Stimulated activated CD4-positive, alpha-beta T cell treated with anti-CD3 and anti-CD28 coated beads, Interleukin-1b, Interleukin-23, amount 100 ng/mL, for 24 hours (primary cell): ENCODE results near the gene TMTC2.

ENCODE experiments used
- DNase-seq, 4 experiments: peaks; one replicate each; pipeline ENCODE4 v3.0.0-alpha.2; 2020; ENCODE audit warnings: low read depth in 4 of 4, low spot score in 1 of 4

TMTC2 gene

DNA sequence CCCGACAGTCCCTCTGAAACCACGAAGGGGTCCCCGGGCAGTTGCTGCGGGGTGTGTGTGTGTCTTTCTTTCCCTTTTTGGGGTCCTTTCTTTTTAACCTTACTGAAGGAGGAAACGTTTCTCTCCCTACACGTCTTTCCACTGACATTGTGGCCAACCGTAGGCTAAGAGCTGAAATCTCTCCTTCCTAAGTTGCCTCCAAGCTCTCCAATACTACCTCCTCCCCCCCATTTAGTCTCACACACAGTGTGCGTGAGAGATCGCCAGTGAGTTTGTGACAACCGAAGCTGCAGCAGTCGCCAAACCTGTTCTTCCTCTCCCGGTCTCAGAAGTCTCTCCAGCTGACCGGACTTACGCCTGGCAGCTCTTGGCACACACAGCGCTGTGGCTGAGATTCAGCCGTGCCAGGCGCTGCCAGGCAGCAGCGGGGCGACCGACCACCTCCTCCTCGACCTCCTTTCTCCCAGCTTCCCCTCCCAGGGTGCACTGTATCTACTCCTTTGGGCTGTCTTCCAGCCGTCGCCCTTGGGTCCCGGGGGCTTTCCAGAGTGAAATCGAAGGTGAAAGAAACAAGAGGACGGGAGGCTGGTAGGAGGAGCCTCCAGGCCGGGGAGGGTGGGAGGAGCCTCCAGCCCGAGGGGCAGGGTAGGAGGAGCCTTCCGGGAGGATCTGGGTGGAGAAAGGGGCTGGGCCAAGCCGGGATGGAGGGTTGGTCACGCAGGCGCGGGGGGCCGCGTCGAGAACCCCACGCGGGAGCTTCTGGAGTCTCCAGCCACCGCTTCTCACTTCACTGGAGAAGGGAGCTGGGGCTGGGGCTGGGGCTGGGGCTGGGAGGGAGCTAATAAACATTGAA lies at the start of gene TMTC2:
TSS of gene TMTC2 (plus strand) at position 739 of the 853 bp plus-strand sequence.
- peak; percentile 65 to 91 (median 84) for DNase-seq

DNA sequence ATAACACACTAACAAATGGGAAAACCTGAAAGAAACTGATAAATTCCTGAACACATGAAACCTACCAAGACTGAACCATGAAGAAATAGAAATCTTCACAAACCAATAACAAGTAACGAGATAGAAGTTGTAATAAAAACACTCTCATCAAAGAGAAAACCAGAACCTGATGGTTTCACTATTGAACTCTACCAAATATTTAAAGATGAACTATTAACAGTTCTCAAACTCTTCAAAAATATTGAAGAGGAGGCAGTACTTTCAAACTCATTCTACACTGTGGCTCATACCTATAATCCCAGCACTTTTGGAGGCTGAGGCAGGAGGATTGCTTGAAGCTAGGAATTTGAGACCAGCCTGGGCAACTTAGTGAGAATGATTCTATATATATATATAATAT lies 48.4 kb upstream of the TMTC2 start:
- DNase-seq, result no peak

DNA sequence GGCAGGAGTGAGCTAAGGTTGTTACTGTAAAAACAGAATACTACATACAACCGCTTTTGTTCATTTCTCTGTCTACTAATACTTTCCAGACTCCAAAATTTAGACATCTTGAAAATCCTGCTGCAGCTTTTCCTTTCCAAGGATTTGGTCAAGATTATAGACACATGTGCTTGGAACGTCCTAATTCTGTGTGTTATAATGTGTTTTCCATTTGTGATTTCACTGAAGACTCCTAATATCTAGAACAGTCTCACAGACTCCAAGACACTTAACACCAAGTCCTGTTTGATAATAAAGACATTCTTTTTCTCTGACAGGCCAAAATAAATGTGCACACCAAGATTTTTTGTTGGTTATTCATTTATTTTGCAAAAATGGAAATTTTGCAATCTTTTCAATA lies 41.8 kb upstream of the TMTC2 start:
- DNase-seq, result no peak

DNA sequence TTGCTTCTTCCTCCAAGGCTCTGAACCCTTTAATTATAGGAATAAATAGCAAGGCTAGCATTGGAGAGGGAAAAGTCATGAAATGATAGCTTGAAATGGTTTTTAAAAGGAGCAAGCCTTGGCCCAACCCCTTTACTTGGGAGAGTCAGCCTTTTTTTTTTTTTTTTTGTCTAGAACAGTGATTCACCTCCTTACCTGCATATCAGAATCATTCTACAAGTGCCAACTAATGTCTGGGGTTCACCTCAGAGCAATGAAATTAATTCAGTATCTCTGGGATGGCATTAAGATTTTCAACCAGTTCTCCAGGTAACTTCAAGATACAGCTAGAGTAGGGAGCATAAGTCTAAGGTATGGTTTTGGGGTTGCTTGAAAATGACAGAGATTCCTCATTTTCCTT lies 41.3 kb upstream of the TMTC2 start:
- DNase-seq, result no peak

DNA sequence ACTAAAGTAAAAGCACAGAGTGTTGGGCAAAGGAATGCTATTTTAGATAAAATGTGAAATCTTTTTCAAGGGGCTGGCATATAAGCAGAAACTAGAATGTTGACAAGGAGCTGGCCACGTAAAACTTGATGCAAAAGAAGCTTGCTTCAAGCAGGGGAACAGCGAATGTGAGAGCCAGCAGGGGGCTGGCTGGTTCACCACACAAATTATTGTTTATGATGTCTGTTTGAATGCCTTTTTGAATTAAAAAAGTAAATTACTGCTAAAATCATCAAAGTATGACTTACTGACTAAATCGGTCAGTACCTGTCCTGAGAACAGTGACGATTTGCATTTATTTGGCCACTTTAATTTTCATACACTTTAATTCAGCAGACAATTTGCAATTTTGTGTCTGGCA lies 38.9 kb upstream of the TMTC2 start:
- DNase-seq, result no peak

DNA sequence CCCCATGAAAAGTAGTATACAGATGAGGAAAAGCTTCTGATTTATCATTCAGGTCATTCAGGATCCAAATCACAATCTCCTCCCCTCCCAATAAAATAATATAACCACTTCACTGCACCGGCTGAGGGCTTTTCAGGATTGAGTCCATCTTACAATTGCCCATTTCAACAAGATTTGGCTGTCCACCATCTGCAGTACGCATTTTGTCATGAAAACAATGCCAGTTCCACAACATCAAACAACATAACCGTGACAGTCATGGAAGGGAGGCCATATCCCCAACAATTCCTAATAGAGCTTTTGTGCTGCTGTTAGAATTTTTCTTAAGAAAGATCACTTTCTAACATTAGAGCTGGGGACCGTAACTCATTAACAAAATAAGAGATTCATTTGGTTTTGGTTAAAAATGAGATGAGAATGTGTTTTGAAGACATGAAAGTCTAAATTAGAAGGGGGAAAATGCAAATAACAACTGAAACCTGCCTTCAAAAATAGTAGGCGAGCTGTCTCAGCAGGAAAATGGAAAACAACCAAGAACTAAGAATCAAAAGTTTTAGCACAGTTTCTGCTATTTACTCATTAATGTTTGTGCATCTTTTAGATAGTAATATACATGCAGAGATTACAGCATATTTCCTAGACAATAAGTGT lies 38.3 kb upstream of the TMTC2 start:
- DNase-seq, result no peak

DNA sequence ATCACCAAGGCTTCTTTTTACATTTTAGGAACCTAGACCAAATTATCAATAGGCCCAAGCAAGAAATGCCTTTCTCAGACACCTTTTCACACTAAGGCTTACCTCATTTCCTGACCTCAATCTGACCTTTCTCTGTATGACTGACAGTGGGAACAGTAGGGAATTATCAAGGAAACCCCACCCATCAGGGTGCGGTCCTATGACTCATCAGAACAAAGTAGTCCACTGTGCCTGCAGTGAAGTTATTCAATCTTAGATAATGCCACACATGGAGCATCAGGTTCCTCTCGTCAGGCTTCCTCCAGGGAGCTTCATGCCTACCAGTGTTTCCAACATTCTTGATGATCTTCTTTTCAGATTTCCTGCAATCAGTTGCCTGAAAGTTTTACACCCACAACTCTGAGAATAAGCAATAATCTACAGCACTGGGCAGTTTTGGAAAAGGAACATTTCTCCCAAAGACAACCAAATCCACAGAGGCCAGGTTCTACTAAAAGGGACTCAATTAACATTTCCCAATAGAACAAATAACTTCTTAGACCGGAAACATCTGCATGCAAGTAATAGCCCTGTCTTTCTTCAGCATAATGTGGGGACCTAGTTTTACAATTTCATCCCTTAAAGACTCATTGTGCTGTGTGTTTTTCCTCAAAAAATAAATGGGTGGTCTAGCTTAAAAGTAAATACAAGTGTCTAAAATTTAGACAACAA lies 35.9 kb upstream of the TMTC2 start:
- no peak for DNase-seq

DNA sequence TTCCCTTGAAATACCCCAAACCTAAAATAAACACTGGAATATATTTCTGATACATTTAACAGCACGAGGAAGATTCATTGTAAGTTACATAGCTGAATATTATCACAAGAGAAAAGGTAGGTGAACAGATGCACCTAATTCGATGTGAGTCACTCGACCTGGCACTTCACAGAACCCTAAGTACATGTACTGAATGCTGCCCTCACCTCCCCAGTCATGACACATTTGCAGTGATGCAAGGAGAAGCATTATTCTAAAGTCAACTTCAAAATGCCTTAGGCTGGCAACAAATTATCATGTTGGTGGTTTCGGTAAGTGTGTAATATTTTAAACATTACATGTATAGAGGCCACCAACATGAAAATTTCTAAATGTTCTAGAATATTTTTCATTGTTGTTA lies 35.2 kb upstream of the TMTC2 start:
- no peak for DNase-seq

DNA sequence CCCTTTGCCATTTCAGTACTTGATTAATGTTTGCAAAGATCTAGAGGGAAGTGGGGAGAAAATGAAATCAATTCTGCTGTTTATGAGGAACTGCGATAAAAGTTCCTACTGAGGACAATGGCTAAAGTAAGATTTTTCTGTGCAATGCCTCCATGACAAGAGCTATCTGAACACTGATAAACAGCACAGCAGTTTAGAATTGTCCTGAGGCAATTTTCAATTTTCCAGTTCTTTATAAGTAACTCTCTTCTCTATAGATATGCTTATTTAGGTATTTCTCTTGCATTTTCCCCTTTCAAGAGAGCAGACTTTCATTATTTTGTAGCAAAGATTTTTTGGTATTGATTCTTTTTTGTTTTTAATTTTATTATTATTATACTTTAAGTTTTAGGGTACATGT lies 34.6 kb upstream of the TMTC2 start:
- DNase-seq, result no peak

DNA sequence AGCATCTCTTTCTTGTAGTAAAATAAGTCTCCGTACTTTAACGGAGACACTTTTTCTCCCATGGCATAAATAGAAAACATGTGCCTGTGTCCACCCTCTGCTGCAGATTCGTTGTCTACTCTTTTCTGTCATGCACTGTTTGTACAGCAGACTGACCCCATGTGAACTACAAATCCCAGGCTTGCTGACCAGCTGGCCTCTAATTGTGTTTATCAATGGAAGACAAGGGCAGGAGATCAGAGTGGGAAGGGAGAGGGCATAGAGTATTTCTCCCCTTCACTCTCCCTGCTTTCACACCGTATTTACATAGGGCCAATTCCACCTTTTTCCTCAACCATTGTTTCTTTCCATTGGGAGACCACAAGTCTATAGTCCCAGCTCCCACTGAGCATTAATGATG lies 31.0 kb upstream of the TMTC2 start:
- DNase-seq, result no peak

DNA sequence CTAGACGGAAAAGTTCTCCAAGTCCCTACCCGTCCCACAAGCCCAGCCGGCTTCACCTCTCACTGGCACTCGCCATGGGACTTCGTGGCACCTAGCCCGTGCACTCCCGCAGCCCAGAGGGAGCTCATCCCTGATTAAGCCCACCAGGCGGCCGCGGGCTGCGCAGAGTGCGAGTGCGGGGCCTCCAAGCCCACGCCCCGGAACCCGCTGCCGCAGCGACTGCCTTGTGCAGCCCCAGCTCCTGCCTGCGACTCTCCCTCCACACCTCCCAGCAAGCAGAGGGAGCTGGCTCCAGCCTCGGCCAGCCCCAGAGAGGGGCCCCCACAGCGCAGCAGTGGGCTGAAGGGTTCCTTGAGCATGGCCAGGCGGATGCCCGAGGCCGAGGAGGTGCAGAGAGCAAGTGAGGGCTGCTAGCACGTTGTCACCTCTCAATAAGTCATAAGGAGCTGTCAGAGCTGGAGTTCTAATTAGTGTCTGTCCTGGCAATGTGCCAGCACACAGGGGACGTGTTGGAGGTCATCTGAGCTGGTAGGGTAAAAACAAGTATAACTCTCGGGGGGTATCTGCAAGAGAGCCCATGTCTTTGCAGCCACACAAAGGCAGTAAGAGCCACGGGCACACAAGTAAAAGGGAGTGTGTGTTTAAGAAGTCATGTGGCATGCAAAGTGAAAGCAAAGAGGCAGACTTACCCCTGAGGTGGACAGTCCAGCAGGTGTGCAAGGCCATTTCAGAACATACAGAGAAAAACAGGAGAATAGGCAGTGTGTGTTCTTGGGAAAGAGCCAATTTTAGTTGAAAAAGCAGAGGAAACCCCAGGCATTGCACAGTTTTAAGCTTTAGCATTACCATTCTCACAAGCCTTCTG lies 27.1 kb upstream of the TMTC2 start:
- no peak for DNase-seq

DNA sequence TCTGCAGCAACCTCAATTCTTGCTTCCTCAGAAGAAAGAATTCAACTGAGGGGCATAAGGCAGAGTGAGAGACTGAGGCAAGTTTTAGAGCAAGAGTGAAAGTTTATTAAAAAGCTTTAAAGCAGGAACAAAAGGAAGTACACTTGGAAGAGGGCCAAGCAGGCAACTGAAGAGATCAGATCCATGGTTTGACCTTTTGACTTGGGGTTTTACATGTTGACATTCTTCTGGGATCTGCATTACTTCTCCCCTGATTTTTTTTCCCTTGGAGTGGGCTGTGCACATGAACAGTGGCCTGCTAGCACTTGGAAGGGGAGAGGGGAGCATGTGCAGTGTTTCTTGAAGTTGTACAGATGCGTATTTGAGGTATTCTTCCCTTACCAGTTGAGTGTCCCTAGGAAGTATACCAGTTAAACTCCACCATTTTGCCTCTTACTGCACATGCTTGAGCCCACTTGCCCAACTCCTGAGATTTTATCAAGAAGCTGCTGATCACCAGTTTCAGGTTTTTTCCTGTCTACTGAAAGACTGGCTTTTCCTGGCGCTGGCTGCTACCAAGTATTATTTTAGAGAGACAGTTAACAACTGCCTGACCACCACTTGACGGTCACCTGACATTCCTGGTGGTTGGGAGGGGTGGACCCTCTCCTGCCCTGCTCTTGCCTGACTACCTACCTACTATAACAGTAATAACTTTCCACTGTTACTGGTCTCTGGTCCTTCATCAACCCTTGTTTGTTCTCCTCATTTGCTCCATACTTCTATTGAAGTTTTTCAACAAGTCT lies 26.0 kb upstream of the TMTC2 start:
- no peak for DNase-seq

DNA sequence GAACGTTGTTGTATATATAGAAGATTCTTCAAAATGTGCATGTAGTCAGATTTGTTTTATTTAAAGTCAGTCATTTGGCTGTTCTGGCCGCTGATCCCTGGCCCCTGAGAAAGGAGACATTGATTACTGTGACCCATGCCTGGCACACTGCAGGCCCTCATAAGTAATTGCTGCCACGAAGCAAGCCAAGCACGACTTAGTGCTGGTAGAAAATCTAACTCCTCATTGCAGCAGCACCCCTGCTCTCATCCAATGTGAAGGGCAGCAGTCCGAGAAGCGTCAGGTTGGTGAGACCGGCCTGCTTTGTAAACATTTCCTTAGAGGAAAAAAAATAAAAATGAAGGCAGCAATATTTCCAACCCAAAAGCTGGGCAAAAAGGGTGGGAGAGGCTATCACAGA lies 22.8 kb upstream of the TMTC2 start:
- no peak for DNase-seq

DNA sequence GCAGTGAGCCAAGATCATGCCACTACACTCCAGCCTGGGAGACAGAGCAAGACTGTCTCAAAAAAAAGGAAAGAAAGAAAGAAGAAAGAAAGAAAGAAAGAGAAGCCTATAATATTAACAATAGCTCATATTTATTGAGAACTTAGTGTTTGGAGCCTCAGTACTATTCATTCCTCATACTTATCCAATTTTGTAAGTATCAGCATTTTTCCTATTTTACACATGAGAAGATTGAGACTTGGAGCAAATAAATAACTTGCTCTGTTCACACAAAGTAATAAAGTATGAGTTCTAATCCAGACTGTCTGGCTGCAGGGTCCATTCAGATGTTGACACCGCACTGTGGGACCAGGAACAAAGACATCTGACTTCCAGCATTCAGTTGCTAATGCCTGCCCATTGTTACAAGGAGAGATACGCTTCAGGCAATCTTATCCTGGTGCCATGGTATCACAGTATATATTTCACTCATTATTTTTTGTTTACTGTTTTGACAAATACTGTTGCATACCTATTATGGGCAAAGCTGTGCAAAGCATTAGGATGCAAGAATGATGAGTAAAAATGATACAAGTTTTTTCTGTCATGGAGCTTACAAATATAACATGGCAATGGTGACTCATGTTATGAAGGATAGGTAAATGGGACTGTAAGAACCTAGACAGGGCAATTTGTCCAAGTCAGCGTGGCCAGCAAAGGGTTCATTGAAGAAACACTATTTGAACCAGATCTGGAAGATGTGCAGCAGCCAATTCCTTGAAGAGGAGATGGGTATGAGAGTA lies 21.4 kb upstream of the TMTC2 start:
- no peak for DNase-seq

DNA sequence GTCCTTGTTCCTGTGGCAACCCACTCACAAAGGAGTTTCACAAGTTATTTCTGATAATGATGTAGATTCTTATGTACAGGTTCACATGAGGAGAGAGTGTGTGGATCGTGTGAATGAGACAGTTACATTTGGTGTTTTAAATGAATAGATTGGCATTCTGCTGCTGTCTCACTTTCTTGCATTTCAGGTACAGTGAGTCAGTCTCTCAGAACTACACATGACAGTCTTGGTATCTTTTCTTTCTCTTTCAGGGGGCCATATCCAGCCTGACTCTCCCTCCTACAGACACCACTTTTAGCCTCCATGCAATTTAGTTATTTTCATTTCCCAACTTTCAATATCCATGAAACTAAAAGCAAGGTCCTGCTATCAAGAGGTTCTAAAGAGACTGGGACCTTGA lies 19.9 kb upstream of the TMTC2 start:
- no peak for DNase-seq

DNA sequence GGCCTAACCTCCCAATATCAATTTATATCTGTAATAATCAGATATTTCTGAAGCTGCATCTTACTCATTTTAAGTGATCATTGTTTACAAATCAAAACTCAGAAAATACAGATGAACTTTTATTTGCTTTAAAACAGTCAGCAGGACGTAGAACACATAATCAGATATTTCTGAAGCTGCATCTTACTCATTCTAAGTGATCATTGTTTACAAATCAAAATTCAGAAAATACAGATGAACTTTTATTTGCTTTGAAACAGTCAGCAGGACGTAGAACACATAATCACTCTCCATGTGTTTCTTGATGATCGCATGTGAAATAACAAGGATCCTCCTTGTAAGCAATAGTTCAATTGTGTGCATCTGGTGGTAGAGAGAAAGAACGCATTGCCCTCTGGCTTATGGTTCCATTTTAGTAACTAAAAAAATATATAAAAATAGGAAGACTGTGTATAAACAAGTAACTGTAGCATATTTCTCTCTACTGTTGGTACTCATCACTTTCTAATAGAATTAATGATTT lies 15.0 kb upstream of the TMTC2 start:
- no peak for DNase-seq

DNA sequence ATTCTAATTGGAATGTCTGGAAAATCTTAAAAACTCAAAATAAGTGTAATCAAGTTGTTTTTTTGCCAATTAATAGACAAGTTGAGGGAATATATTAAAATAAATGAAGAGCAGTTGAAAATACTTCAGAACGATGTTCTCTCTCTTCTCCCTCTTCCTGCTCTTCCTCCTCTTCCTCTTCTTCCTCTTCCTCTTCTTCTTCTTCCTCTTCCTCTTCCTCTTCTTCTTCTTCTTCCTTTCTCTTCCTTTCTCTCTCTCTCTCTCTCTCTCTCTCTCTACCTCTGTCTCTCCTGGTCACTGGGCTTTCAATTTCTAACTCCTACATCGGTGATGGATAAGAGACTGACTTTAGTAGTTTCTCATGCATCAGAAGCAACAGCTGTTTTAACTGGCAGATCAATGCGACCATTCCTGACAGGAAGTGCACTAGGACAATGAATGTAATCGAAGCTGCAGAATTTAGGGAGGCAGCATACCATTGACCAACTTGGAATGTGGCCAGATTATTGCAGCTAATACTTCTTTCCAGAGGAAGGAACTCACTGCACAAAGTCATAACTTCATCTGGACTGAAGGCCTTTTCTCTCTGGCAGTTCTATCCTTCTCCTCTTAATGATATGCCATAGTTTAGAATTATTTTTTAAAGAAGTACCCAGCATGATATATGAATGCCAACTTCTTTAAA lies 13.8 kb upstream of the TMTC2 start:
- DNase-seq, result no peak

DNA sequence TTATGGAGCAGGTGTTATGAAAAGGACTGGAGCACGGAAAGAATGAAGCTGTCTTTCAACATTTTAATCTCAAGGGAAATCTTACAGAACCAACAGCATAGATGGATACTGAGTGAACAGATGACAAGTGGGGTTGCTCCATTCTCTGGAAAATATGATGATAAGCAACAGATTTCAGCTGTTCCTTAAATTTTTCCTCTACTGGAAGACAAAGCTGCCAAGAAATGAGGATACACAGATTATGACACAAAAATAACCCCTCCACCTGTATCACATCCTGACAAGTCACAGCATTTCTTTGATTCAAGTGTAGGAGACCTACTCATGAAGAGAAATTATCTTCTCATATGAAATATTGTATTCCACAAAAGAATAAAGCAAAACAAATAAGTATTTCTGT lies 13.0 kb upstream of the TMTC2 start:
- DNase-seq, result no peak

DNA sequence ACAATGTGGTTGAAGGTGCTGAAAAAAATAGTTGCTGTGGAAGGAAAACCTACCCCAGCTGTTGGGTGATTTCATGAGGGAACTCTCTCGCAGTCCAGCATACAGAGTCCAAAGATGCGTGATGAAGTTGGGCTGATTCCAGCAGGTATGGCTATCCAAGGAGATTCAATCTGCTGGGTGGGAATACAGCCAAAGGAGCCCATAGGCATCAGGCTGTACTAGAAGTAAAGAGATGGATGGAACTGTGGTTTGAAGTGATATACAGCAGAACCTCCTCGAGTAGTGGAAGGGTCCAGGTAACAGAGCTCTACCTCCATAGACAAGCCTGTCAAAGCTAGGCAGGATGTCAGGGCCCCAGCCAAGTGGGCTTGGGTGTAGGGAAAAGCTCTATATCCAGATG lies 11.5 kb upstream of the TMTC2 start:
- DNase-seq, result no peak
